ENCODE measurements around the gene ATP10B.

ATP10B gene

DNA sequence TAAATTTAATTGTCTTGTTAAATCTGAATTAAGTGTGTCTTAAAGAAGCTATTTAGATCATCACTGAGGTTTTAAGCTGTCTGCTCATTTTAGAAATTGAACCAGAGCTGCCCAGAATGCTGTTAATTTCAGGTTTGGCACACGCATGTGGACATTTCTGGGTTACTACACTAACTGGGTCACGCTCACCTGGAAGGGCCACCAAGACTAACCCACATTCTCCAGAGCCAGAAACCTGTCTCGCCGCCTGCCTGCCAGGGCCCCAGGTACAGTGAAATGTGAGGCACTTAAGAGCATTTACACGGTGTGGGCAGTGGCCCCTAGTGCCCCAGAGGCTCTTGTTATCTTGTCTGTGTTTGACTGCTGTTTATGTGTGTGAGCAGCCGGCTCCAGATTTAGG, 46.6 kb downstream of the ATP10B start:
- Histone ChIP-seq H3K9ac (ENCODE audit: low read depth, low read length) (no peak overlapping the region), H3K4me1 (ENCODE audit: control insufficient read depth, insufficient read depth, low read length) (no peaks in the 10 kb centered on the region), H3K27ac (ENCODE audit: low read depth, low read length) (no peak overlapping the region), H3K9me3 (ENCODE audit: control insufficient read depth, insufficient read depth, low read length) (no peaks in the 10 kb centered on the region), H3K36me3 (ENCODE audit: control insufficient read depth, insufficient read depth, low read length) (no peaks in the 10 kb centered on the region), H3K4me3 (ENCODE audit: low read depth, low read length) (no peak overlapping the region), H3K27me3 (ENCODE audit: control insufficient read depth, insufficient read depth, low read length) (no peaks in the 10 kb centered on the region)

DNA sequence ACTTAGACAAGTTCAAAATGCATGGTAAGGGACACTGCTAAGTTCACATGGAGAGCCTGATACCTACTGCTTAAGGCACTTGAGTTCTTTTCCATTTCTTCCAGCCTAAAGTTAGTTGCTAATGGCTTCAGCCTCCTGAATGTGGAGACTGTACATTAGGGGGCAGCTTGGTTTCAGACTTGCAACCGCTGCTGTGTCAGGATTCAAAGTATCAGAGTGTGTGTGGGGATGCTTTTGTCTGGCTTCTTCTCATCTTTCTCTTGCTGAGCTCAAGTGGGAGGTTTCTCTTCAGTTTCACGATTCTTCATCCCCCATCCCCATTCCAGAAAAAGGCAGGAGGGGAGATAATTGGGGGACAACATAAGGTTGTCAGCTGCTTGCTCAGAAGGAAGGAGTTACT, 49.4 kb downstream of the ATP10B start:
- H3K27ac ChIP-seq (ENCODE audit: low read depth, low read length), result no peak overlapping the region
- H3K4me3 ChIP-seq (ENCODE audit: low read depth, low read length), result no peak overlapping the region
- no peak overlapping the region for H3K9ac ChIP-seq (ENCODE audit: low read depth, low read length)
- H3K4me1 ChIP-seq (ENCODE audit: control insufficient read depth, insufficient read depth, low read length), result no peaks in the 10 kb centered on the region
- H3K9me3 ChIP-seq (ENCODE audit: control insufficient read depth, insufficient read depth, low read length), result no peaks in the 10 kb centered on the region
- H3K27me3 ChIP-seq (ENCODE audit: control insufficient read depth, insufficient read depth, low read length), result no peaks in the 10 kb centered on the region
- H3K36me3 ChIP-seq (ENCODE audit: control insufficient read depth, insufficient read depth, low read length), result no peaks in the 10 kb centered on the region

DNA sequence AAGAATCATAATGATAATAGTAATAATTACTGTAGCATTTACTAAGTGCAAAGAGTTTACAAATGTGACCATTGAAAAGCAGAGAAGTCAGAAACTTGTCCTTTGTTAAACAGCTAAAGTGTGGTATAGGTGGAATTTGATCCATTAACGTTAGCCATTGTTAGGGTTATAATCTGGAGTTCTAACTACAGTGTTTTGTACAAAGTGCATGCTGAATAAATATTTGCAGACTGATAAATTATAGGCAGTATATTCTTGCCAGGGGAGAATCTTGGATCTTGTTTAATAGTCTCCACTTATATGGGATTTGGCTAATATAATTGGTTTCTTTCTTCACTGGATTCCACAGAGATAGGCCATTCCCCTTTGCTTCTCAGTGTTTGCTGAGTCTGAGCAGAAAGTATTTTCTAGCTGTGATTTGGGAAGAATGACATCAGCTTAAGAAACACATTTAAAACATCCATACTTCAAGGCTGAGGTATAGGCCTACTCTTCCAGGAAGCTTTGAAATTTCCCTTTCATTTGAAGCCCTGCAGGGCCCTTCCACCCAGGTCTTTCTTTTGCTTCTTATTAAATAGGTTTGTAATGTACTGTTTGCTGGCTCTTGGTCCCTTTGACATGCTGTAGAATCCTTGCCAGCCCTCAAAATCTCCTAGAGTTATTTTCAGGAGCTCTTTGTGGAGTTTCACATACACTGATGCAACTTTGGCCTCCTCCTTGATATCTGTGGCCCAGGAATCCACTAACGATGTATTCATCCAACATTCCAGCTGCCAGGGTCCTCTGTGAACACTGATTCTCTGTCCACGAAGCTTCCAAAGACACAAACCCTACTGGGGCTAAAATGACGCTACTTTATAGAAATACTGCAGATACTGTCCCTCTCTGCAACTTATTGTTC, 51.4 kb downstream of the ATP10B start:
- no peak overlapping the region for H3K9ac ChIP-seq (ENCODE audit: low read depth, low read length)
- no peak overlapping the region for H3K27ac ChIP-seq (ENCODE audit: low read depth, low read length)
- H3K4me1 ChIP-seq (ENCODE audit: control insufficient read depth, insufficient read depth, low read length), result no peaks in the 10 kb centered on the region
- H3K36me3 ChIP-seq (ENCODE audit: control insufficient read depth, insufficient read depth, low read length), result no peaks in the 10 kb centered on the region
- H3K4me3 ChIP-seq (ENCODE audit: low read depth, low read length), result no peak overlapping the region
- H3K27me3 ChIP-seq (ENCODE audit: control insufficient read depth, insufficient read depth, low read length), result no peaks in the 10 kb centered on the region
- no peaks in the 10 kb centered on the region for H3K9me3 ChIP-seq (ENCODE audit: control insufficient read depth, insufficient read depth, low read length)

- H3K27ac ChIP-seq (ENCODE audit: low read depth, low read length), result no peak overlapping the region
Measured at GRCh38 chr5:160799184-160799583, 52.8 kb downstream of the ATP10B start.

DNA sequence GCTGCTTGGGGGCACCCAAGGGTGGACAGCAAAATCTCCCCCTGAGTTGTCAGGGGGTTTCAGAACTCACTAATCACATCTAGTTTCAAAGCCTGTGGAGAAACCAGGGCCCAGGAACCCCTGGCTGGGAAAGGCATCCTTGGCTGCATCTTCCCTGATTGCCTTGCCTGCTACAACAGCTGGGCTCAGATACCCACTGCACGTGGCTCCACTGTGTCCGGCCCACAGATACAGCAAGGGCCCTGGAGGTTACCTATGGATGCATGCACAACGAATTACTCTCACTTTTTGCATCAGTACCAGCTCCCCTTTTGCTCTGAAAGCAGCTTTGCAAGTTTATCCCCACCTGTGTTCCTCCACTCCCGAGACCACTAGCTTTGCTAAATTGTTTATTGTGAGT, 55.0 kb downstream of the ATP10B start:
- Histone ChIP-seq H3K36me3 (ENCODE audit: control insufficient read depth, insufficient read depth, low read length) (no peaks in the 10 kb centered on the region), H3K27me3 (ENCODE audit: control insufficient read depth, insufficient read depth, low read length) (no peaks in the 10 kb centered on the region), H3K4me3 (ENCODE audit: low read depth, low read length) (no peak overlapping the region), H3K4me1 (ENCODE audit: control insufficient read depth, insufficient read depth, low read length) (no peaks in the 10 kb centered on the region), H3K9ac (ENCODE audit: low read depth, low read length) (no peak overlapping the region), H3K27ac (ENCODE audit: low read depth, low read length) (no peak overlapping the region), H3K9me3 (ENCODE audit: control insufficient read depth, insufficient read depth, low read length) (no peaks in the 10 kb centered on the region)

More at GRCh38 chr5:160799184-160799583, 52.8 kb downstream of the ATP10B start:
- Histone ChIP-seq H3K4me1 (ENCODE audit: control insufficient read depth, insufficient read depth, low read length) (no peaks in the 10 kb centered on the region), H3K9me3 (ENCODE audit: control insufficient read depth, insufficient read depth, low read length) (no peaks in the 10 kb centered on the region), H3K4me3 (ENCODE audit: low read depth, low read length) (no peak overlapping the region), H3K27me3 (ENCODE audit: control insufficient read depth, insufficient read depth, low read length) (no peaks in the 10 kb centered on the region), H3K36me3 (ENCODE audit: control insufficient read depth, insufficient read depth, low read length) (no peaks in the 10 kb centered on the region), H3K9ac (ENCODE audit: low read depth, low read length) (no peak overlapping the region)

DNA sequence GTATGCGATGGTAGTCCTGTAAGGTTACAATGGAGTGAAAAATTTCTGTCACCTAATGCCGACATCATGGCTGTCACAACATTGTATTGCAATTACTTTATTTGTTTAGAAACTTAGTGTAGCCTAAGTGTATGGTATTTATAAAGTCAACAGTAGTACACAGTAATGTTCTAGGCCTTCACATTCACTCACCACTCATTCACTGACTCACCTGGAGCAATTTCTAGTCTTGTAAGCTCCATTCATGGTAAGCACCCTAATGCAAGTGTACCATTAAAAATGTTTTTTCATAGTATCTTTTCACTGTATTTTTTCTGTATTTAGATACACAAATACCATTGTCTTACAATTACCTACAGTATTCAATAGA, 58.5 kb downstream of the ATP10B start:
- Histone ChIP-seq H3K4me1 (ENCODE audit: control insufficient read depth, insufficient read depth, low read length) (0 out of 2 replicates have a peak, but pooled peaks cover 1% of the 10 kb centered on the region), H3K9ac (ENCODE audit: low read depth, low read length) (no peak overlapping the region), H3K27ac (ENCODE audit: low read depth, low read length) (no peak overlapping the region), H3K4me3 (ENCODE audit: low read depth, low read length) (no peak overlapping the region), H3K27me3 (ENCODE audit: control insufficient read depth, insufficient read depth, low read length) (no peaks in the 10 kb centered on the region), H3K36me3 (ENCODE audit: control insufficient read depth, insufficient read depth, low read length) (no peaks in the 10 kb centered on the region), H3K9me3 (ENCODE audit: control insufficient read depth, insufficient read depth, low read length) (no peaks in the 10 kb centered on the region)

- Histone ChIP-seq H3K27me3 (ENCODE audit: control insufficient read depth, insufficient read depth, low read length) (no peaks in the 10 kb centered on the region), H3K36me3 (ENCODE audit: control insufficient read depth, insufficient read depth, low read length) (no peaks in the 10 kb centered on the region), H3K4me1 (ENCODE audit: control insufficient read depth, insufficient read depth, low read length) (peaks cover 5% of the 10 kb centered on the region; the same call in 1 of the 2 replicates), H3K27ac (ENCODE audit: low read depth, low read length) (no peak overlapping the region), H3K4me3 (ENCODE audit: low read depth, low read length) (no peak overlapping the region), H3K9ac (ENCODE audit: low read depth, low read length) (no peak overlapping the region), H3K9me3 (ENCODE audit: control insufficient read depth, insufficient read depth, low read length) (no peaks in the 10 kb centered on the region)
Measured at GRCh38 chr5:160792732-160793529, 59.1 kb downstream of the ATP10B start.

- Histone ChIP-seq H3K4me3 (ENCODE audit: low read depth, low read length) (no peak overlapping the region), H3K27ac (ENCODE audit: low read depth, low read length) (no peak overlapping the region), H3K36me3 (ENCODE audit: control insufficient read depth, insufficient read depth, low read length) (no peaks in the 10 kb centered on the region), H3K4me1 (ENCODE audit: control insufficient read depth, insufficient read depth, low read length) (peaks cover 9% of the 10 kb centered on the region; the same call in 1 of the 2 replicates), H3K27me3 (ENCODE audit: control insufficient read depth, insufficient read depth, low read length) (no peaks in the 10 kb centered on the region), H3K9me3 (ENCODE audit: control insufficient read depth, insufficient read depth, low read length) (no peaks in the 10 kb centered on the region), H3K9ac (ENCODE audit: low read depth, low read length) (no peak overlapping the region)
Measured at GRCh38 chr5:160792281-160792680, 59.7 kb downstream of the ATP10B start.

- Histone ChIP-seq H3K27ac (ENCODE audit: low read depth, low read length) (no peak overlapping the region), H3K27me3 (ENCODE audit: control insufficient read depth, insufficient read depth, low read length) (no peaks in the 10 kb centered on the region), H3K4me3 (ENCODE audit: low read depth, low read length) (no peak overlapping the region), H3K9ac (ENCODE audit: low read depth, low read length) (no peak overlapping the region), H3K9me3 (ENCODE audit: control insufficient read depth, insufficient read depth, low read length) (no peaks in the 10 kb centered on the region), H3K36me3 (ENCODE audit: control insufficient read depth, insufficient read depth, low read length) (no peaks in the 10 kb centered on the region), H3K4me1 (ENCODE audit: control insufficient read depth, insufficient read depth, low read length) (peaks cover 9% of the 10 kb centered on the region; the same call in 1 of the 2 replicates)
Measured at GRCh38 chr5:160789219-160789859, 62.7 kb downstream of the ATP10B start.

GRCh38 chr5:160788102-160788660, 63.8 kb downstream of the ATP10B start:
- H3K36me3 ChIP-seq (ENCODE audit: control insufficient read depth, insufficient read depth, low read length), result no peaks in the 10 kb centered on the region
- H3K27ac ChIP-seq (ENCODE audit: low read depth, low read length), result no peak overlapping the region
- H3K9me3 ChIP-seq (ENCODE audit: control insufficient read depth, insufficient read depth, low read length), result no peaks in the 10 kb centered on the region
- no peaks in the 10 kb centered on the region for H3K27me3 ChIP-seq (ENCODE audit: control insufficient read depth, insufficient read depth, low read length)
- H3K4me1 ChIP-seq (ENCODE audit: control insufficient read depth, insufficient read depth, low read length), result peaks cover 9% of the 10 kb centered on the region; the same call in 1 of the 2 replicates
- no peak overlapping the region for H3K4me3 ChIP-seq (ENCODE audit: low read depth, low read length)
- no peak overlapping the region for H3K9ac ChIP-seq (ENCODE audit: low read depth, low read length)
